HCT116 (cell line): ENCODE measurements around the gene CTCF. TPM values are rescaled to one million over a fixed set of nuclear protein-coding genes. Genes with fewer than 3 reads are reported as not detected.

ENCODE experiments used
- ATAC-seq: fragments of 200-7000 bp; cut with Tn5 transposase; 2 replicates; pipeline ENCODE4 v1.9.1; 2020; ENCODE audit warnings: mild to moderate bottlenecking, moderate library complexity
- BruUV-seq: library from RNA; stranded (reverse); fragments of 400-500 nt; replicated peaks from 2 replicates; lab custom pipeline; 2021; lab: Mats Ljungman, UMichigan
- CTCF ChIA-PET: fragments of 300-600 bp; sonication (Branson Sonifier 250); formaldehyde crosslinking; loops from one replicate; lab custom pipeline; 2021; ENCODE audit warnings: antibody characterized with exemption; lab: Charles Lee
- POLR2A ChIA-PET: fragments of 300-600, 350-600 bp; sonication (Branson Sonifier 250); formaldehyde crosslinking; loops from one replicate; lab custom pipeline; 2021; ENCODE audit warnings: antibody characterized with exemption; lab: Charles Lee
- RAD21 ChIA-PET, 2 experiments: fragments of 300-600 bp; sonication (Branson Sonifier 250); formaldehyde crosslinking; loops; one replicate each; lab custom pipeline; 2023; ENCODE audit warnings: low total read pairs in 2 of 2; ENCODE audit not compliant: uncharacterized antibody in 2 of 2, unreplicated experiment in 2 of 2, low non-redundant PET in 1 of 2; lab: Charles Lee
- DNase-seq: peaks from one replicate; pipeline ENCODE4 v3.0.0-alpha.2; 2010; ENCODE audit warnings: low read depth, low spot score
- H2AFZ ChIP-seq: fragments of 200-600 bp; shearing (Covaris generic), sonication (generic); 2 replicates; pipeline ENCODE4 v1.6.1; 2017; ENCODE audit warnings: low read depth, mixed run types, mixed read lengths, antibody characterized with exemption, low read length; ENCODE audit not compliant: poor library complexity, severe bottlenecking
- H3K27ac ChIP-seq: 2 replicates; pipeline ENCODE4 v1.5.1; 2012; ENCODE audit warnings: low read depth, low read length
- H3K27me3 ChIP-seq: fragments of 200-600 bp; sonication (generic); 2 replicates; pipeline ENCODE4 v1.6.1; 2016; ENCODE audit warnings: mixed run types, low read length, mixed read lengths; ENCODE audit not compliant: insufficient read depth
- H3K36me3 ChIP-seq, 2 experiments: fragments of 200-500 bp in 1 of 2; fragments of 200-600 bp in 1 of 2; sonication (Bioruptor generic) in 1 of 2; sonication (generic) in 1 of 2; 2 replicates each; pipeline versions ENCODE4 v1.5.1 to v1.6.1; 2014 to 2016; ENCODE audit warnings: low read length in 2 of 2, inconsistent platforms in 1 of 2, mixed read lengths in 1 of 2, mixed run types in 1 of 2; ENCODE audit not compliant: insufficient read depth in 2 of 2, control insufficient read depth in 1 of 2
- H3K4me1 ChIP-seq, 2 experiments: fragments of 200-600 bp in 1 of 2; sonication (generic) in 1 of 2; 2 replicates each; pipeline versions ENCODE4 v1.5.1 to v1.6.1; 2012 to 2017; ENCODE audit warnings: low read length in 2 of 2, inconsistent platforms in 1 of 2, mild to moderate bottlenecking in 1 of 2, mixed read lengths in 1 of 2, mixed run types in 1 of 2, moderate library complexity in 1 of 2; ENCODE audit not compliant: insufficient read depth in 2 of 2, control insufficient read depth in 1 of 2
- H3K4me2 ChIP-seq: fragments of 200-600 bp; sonication (generic); 2 replicates; pipeline ENCODE4 v1.6.1; 2017; ENCODE audit warnings: mixed run types, low read length, mixed read lengths
- H3K4me3 ChIP-seq, 2 experiments: fragments of 200-600 bp in 1 of 2; sonication (generic) in 1 of 2; replicated peaks in 1 of 2; 2 replicates each; pipeline ENCODE4 v1.5.1; 2011 to 2016; ENCODE audit warnings: low read length in 2 of 2, control low read depth in 1 of 2, low read depth in 1 of 2, mild to moderate bottlenecking in 1 of 2, mixed read lengths in 1 of 2, mixed run types in 1 of 2
- H3K79me2 ChIP-seq: fragments of 200-600 bp; sonication (generic); 2 replicates; pipeline ENCODE4 v1.6.1; 2017; ENCODE audit warnings: mild to moderate bottlenecking, mixed run types, low read length, moderate library complexity, mixed read lengths; ENCODE audit not compliant: insufficient read depth
- H3K9ac ChIP-seq: fragments of 200-600 bp; sonication (generic); 2 replicates; pipeline ENCODE4 v1.6.1; 2016; ENCODE audit warnings: low read length, mixed read lengths
- H3K9me2 ChIP-seq: fragments of 200-600 bp; sonication (generic), shearing (Covaris generic); 2 replicates; pipeline ENCODE4 v1.6.1; 2017; ENCODE audit warnings: mixed run types, mild to moderate bottlenecking, moderate library complexity; ENCODE audit not compliant: insufficient read depth
- H3K9me3 ChIP-seq, 2 experiments: fragments of 200-500 bp in 1 of 2; fragments of 200-600 bp in 1 of 2; sonication (Bioruptor generic) in 1 of 2; sonication (generic) in 1 of 2; 2 replicates each; pipeline ENCODE4 v1.6.1; 2014 to 2017; ENCODE audit warnings: low read length in 2 of 2, mixed read lengths in 2 of 2, inconsistent platforms in 1 of 2, low read depth in 1 of 2, mild to moderate bottlenecking in 1 of 2, mixed run types in 1 of 2, moderate library complexity in 1 of 2; ENCODE audit not compliant: control insufficient read depth in 1 of 2, insufficient read depth in 1 of 2
- H4K20me1 ChIP-seq: fragments of 200-600 bp; sonication (generic), shearing (Covaris generic); 2 replicates; pipeline ENCODE4 v1.6.1; 2017; ENCODE audit warnings: mixed run types, mild to moderate bottlenecking, moderate library complexity; ENCODE audit not compliant: insufficient read depth
- ELF1 ChIP-seq: IDR thresholded peaks from 2 replicates; pipeline ENCODE4 v1.6.1; 2012; ENCODE audit warnings: low read depth, borderline replicate concordance
- JUND ChIP-seq: IDR thresholded peaks from 2 replicates; pipeline ENCODE4 v1.6.1; 2012
- POLR2AphosphoS5 ChIP-seq: IDR thresholded peaks from 2 replicates; pipeline ENCODE4 v1.6.1; 2011; ENCODE audit warnings: mild to moderate bottlenecking, low read depth, low read length, moderate library complexity
- SIN3A ChIP-seq: IDR thresholded peaks from 2 replicates; pipeline ENCODE4 v1.6.1; 2012; ENCODE audit warnings: low read depth
- SP1 ChIP-seq: IDR thresholded peaks from 2 replicates; pipeline ENCODE4 v1.6.1; 2012; ENCODE audit warnings: low read depth
- SRF ChIP-seq: IDR thresholded peaks from 2 replicates; pipeline ENCODE4 v1.6.1; 2012; ENCODE audit warnings: low read depth
- YY1 ChIP-seq: IDR thresholded peaks from 2 replicates; pipeline ENCODE4 v1.6.1; 2011; ENCODE audit warnings: low read length, low read depth, moderate library complexity, mild to moderate bottlenecking; ENCODE audit not compliant: insufficient replicate concordance; ENCODE audit errors: extremely low read depth
- ZFX ChIP-seq: fragments of 450-650 bp; IDR thresholded peaks from 2 replicates; pipeline ENCODE4 v1.6.1; 2017
- intact Hi-C: fragments of 100-400 bp; cut with micrococcal nuclease; formaldehyde crosslinking; loops from 2 replicates; pipeline ENCODE4 v1.10.0; 2022
- total RNA-seq: library from RNA; stranded (reverse); gene quantifications from one replicate; pipeline ENCODE4 v1.2.1, GENCODE V29; 2021; ENCODE audit not compliant: unreplicated experiment
- TF ChIP-seq, protein P1 (sequence below): IDR thresholded peaks from 2 replicates; pipeline ENCODE4 v1.6.1; 2012
- TF ChIP-seq, protein P2 (sequence below): IDR thresholded peaks from 2 replicates; pipeline ENCODE4 v1.6.1; 2012; ENCODE audit warnings: low read depth

Gene CTCF
- total RNA-seq, 1 experiment from 2014 or later: 48.3 TPM

DNA sequence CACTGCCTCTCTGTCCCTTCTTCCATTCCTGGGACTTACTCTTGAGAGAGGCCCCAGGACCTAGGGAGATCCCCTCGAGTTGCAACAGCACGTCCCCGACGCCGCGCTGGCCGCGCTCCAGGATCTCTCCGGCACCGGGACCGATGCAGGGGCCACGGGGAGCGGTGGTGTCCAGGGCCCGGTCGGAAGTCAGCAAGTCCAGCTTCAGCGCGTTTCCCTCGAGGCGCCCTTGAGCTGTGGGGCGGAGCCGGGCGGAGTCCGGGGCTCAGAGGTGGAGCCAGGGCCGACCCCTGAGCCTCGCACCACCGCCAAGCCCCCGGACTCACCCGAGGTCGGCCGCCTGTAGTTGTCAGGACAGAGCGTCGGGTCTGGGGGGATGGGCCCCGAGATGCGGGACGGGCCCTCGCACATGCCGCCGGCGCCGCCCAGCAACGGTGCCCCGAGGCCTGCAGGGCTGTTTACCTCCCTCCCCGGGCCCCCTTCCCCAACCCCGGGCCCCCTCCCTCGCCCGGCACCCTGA lies 103.8 kb downstream of the CTCF start:
- intact Hi-C loops: loop anchor here (1.0 to 10.0 kb wide), 2 partner anchors 104 to 711 kb away; partner anchors contain the start of gene CTCF
- Histone ChIP-seq H3K9me3 (no peaks in the 10 kb centered on the region), H2AFZ (no peak overlapping the region), H3K9ac (peak overlapping the region; percentile 78), H3K9me2 (no peaks in the 10 kb centered on the region), H3K4me3 (peak overlapping the region; percentile 63 to 71), H3K4me2 (peak overlapping the region; percentile 98), H3K36me3 (no peaks in the 10 kb centered on the region), H3K27me3 (no peaks in the 10 kb centered on the region), H4K20me1 (no peaks in the 10 kb centered on the region), H3K4me1 (peaks cover 9 to 41% of the 10 kb centered on the region in 2 experiments; a peak in 3 of 4 replicates), H3K79me2 (peaks cover 5% of the 10 kb centered on the region; the same call in 1 of the 2 replicates), H3K27ac (peak overlapping the region; percentile 50; the same call in 1 of the 2 replicates)
- CTCF ChIA-PET: interaction anchor here (1.3 to 2.7 kb wide), 2 partner anchors 119 to 145 kb away, joined by 7 to 22 read pairs; no protein-coding TSS in a partner anchor
- BruUV-seq: no TSS peak
- TF ChIP-seq SIN3A (no peak), POLR2AphosphoS5 (peak; percentile 33; the same call in 1 of the 2 replicates), JUND (no peak)
- no peak for DNase-seq
- peak; percentile 45 for ATAC-seq
- RAD21 ChIA-PET: no interaction called here
- POLR2A ChIA-PET: no interaction called here

DNA sequence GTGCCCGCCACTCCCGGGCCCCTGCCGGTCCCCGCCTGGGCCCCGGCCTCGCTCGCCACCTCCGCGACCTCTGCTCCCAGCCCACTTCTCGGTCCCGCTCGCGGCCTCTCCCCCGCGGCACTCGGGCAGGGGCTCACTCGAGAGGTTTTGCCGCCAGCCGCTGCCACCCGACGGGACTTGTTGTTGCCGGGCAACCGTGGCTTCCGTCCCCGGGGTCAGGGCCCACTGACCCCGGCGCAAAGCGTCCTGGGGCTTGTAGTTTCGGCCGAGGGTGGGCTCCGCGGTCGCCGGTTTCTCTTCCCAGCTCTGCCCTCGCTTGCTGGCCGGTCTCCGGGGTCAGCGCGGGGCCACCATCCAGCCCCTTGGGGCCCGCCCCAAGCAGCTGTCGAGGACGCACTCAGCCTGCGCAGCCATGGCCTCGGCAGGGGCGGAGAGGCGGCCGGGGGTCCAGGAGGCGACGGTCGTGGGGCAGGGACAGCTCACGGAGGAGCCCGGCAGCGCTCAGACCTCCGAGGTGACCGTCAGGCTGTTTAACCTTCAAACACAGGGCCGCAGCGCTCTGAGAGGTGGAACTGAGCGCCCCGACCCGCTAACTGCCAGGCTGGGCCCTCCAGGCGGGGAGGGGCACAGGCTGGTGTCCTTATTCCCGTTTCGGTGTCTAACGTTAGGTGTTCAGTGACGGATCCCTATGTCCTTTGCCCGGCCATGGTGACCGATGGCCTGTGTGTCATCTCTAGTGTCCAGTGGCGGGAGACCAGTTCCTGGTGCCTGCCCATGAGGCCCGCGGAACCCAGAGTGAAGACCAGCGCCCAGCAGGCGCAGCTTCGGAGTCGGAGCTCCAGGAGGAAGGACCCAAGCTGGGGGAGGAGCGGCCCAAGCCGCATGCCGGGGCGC lies 104.5 kb downstream of the CTCF start, which contains the start of the genes C16orf86 and ENKD1:
C16orf86 (plus strand) TSS at position 256 of the 894 bp plus-strand sequence; CDS start at position 413, 157 bp downstream.
ENKD1 (minus strand) TSS at position 192 of the 894 bp plus-strand sequence. CDS start 308 bp downstream, outside the sequence.
- POLR2A ChIA-PET: no interaction called here
- RAD21 ChIA-PET: no interaction called here
- peak; percentile 32 for DNase-seq
- no TSS peak for BruUV-seq
- intact Hi-C loops: loop anchor here (1.0 to 10.0 kb wide), 2 partner anchors 105 to 712 kb away; partner anchors contain the start of gene CTCF
- H4K20me1 ChIP-seq: no peaks in the 10 kb centered on the region
- H3K79me2 ChIP-seq: peaks cover 5% of the 10 kb centered on the region; the same call in 1 of the 2 replicates
- H3K9me2 ChIP-seq: no peaks in the 10 kb centered on the region
- TF ChIP-seq POLR2AphosphoS5 (peak; percentile 44), ELF1 (no peak), YY1 (peak; percentile 16), ZFX (no peak), SP1 (no peak), SRF (no peak)
- TF ChIP-seq, protein P1, sequence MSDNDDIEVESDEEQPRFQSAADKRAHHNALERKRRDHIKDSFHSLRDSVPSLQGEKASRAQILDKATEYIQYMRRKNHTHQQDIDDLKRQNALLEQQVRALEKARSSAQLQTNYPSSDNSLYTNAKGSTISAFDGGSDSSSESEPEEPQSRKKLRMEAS: no peak
- TF ChIP-seq, protein P2, sequence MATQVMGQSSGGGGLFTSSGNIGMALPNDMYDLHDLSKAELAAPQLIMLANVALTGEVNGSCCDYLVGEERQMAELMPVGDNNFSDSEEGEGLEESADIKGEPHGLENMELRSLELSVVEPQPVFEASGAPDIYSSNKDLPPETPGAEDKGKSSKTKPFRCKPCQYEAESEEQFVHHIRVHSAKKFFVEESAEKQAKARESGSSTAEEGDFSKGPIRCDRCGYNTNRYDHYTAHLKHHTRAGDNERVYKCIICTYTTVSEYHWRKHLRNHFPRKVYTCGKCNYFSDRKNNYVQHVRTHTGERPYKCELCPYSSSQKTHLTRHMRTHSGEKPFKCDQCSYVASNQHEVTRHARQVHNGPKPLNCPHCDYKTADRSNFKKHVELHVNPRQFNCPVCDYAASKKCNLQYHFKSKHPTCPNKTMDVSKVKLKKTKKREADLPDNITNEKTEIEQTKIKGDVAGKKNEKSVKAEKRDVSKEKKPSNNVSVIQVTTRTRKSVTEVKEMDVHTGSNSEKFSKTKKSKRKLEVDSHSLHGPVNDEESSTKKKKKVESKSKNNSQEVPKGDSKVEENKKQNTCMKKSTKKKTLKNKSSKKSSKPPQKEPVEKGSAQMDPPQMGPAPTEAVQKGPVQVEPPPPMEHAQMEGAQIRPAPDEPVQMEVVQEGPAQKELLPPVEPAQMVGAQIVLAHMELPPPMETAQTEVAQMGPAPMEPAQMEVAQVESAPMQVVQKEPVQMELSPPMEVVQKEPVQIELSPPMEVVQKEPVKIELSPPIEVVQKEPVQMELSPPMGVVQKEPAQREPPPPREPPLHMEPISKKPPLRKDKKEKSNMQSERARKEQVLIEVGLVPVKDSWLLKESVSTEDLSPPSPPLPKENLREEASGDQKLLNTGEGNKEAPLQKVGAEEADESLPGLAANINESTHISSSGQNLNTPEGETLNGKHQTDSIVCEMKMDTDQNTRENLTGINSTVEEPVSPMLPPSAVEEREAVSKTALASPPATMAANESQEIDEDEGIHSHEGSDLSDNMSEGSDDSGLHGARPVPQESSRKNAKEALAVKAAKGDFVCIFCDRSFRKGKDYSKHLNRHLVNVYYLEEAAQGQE: no peak
- peak within 1 kb of the TSS; percentile 63 to 71 for H3K4me3 ChIP-seq
- H3K36me3 ChIP-seq: no peaks in the 10 kb centered on the region
- peaks cover 6 to 36% of the 10 kb centered on the region in 2 experiments; a peak in 3 of 4 replicates for H3K4me1 ChIP-seq
- peak within 1 kb of the TSS; percentile 98 for H3K4me2 ChIP-seq
- CTCF ChIA-PET: interaction anchor here (1.3 to 2.7 kb wide), 3 partner anchors 120 to 186 kb away, joined by 6 to 22 read pairs (median 7); partner anchors contain the start of gene ATP6V0D1
- peak within 1 kb of the TSS; percentile 78 for H3K9ac ChIP-seq
- no peaks in the 10 kb centered on the region for H3K9me3 ChIP-seq
- ATAC-seq: peak; percentile 62
- H3K27ac ChIP-seq: peak within 1 kb of the TSS; percentile 50; the same call in 1 of the 2 replicates
- no peaks in the 10 kb centered on the region for H3K27me3 ChIP-seq
- H2AFZ ChIP-seq: no peak within 1 kb of the TSS
